H1 (cell line): Measurements from ENCODE around the gene EPHB1. TPM values are rescaled to one million over a fixed set of nuclear protein-coding genes. Genes with fewer than 3 reads are reported as not detected.

ENCODE experiments used
- BACH1 ChIP-seq: IDR thresholded peaks from 2 replicates; pipeline ENCODE4 v1.6.1; 2012; ENCODE audit warnings: low read length, improper control_type of control experiment
- CHD2 ChIP-seq: IDR thresholded peaks from 2 replicates; pipeline ENCODE4 v1.6.1; 2012; ENCODE audit warnings: low read length, improper control_type of control experiment
- JUND ChIP-seq: IDR thresholded peaks from 2 replicates; pipeline ENCODE4 v1.6.1; 2011; ENCODE audit warnings: mild to moderate bottlenecking, improper control_type of control experiment, low read length
- NRF1 ChIP-seq: IDR thresholded peaks from 2 replicates; pipeline ENCODE4 v1.6.1; 2011; ENCODE audit warnings: mild to moderate bottlenecking, low read depth, low read length, improper control_type of control experiment
- POLR2A ChIP-seq, 2 experiments: IDR thresholded peaks; 1 replicate in 1 of 2; 2 replicates in 1 of 2; pipeline ENCODE4 v1.6.1; 2011; ENCODE audit warnings: low read depth in 2 of 2, low read length in 2 of 2, mild to moderate bottlenecking in 2 of 2; ENCODE audit errors: control extremely low read depth in 1 of 2
- SP2 ChIP-seq: IDR thresholded peaks from 2 replicates; pipeline ENCODE4 v1.6.1; 2012; ENCODE audit warnings: mild to moderate bottlenecking, low read length, inconsistent platforms
- SP4 ChIP-seq: IDR thresholded peaks from 2 replicates; pipeline ENCODE4 v1.6.1; 2012; ENCODE audit warnings: low read length, inconsistent platforms
- polyA plus RNA-seq, 7 experiments: library from polyadenylated mRNA; depleted of rRNA in 3 of 7; stranded (reverse) in 5 of 7; unstranded in 2 of 7; fragments of >200 nt in 5 of 7; fragments of 200-250 nt in 2 of 7; gene quantifications; 1 replicate in 5 of 7; 2 replicates in 1 of 7; 4 replicates in 1 of 7; pipeline versions ENCODE4 v1.2.1 to v1.2.3, GENCODE V29; 2011 to 2013; ENCODE audit warnings: missing spikeins in 2 of 7, mixed read lengths in 2 of 7
- total RNA-seq: library from RNA; stranded (reverse); fragmentation: NEBNext Ultra II Directional; extraction: Animal tissue kit (Norgen Biotek cat#: 25700); gene quantifications from 2 replicates; pipeline ENCODE4 v1.2.1, GENCODE V29; 2021

The EPHB1 gene
- total and polyA plus RNA-seq, 2 of the 8 experiments (the other 6 are each of a cell fraction or from before 2014, with no cell fraction given), result 3.5 to 5.9 TPM

DNA sequence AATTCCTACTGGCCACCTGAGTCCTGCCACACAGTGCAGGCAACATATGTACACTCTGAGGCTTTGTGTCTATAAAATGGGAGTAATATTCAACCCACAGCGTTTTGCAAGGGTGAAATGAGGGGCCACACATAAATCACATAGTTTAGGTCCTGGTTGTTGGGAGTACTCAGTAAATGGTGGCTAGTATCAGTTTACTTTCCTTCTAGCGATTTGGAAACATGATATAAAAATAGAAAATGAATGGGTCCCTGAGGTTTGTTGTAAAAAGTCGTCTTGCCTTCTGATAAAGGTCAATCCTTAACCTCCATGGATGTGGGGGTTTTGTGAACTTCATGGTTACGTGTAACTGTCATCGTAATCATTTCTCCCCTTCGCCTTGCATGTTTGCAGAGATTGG lies 472.4 kb downstream of the EPHB1 start (continued):
- TF ChIP-seq BACH1 (no peak), SP4 (no peak), NRF1 (no peak), JUND (no peak), POLR2A (IDR thresholded peaks at IDR 0.05; ENCODE audit: control extremely low read depth in 1 of 2, low read depth in 2 of 2, low read length in 2 of 2) (no peak), CHD2 (no peak), SP2 (no peak)
